BE2C (cell line): ENCODE measurements around the gene METTL22.

Experiments
- DNase-seq: peaks from one replicate; pipeline ENCODE4 v3.0.0-alpha.2; 2020
- H3K27me3 ChIP-seq: fragments of 250-450 bp; sonication (Bioruptor Pico); 2 replicates; pipeline ENCODE4 v1.5.1; 2020; ENCODE audit warnings: mild to moderate bottlenecking
- H3K36me3 ChIP-seq: fragments of 250-450 bp; sonication (Bioruptor Pico); 2 replicates; pipeline ENCODE4 v1.5.1; 2020; ENCODE audit warnings: mild to moderate bottlenecking
- H3K4me1 ChIP-seq: fragments of 250-450 bp; sonication (Bioruptor Pico); 2 replicates; pipeline ENCODE4 v1.5.1; 2020
- H3K4me3 ChIP-seq: 2 replicates; pipeline ENCODE4 v1.5.1; 2011; ENCODE audit warnings: low read depth, low read length
- H3K9me3 ChIP-seq: fragments of 250-450 bp; sonication (Bioruptor Pico); 2 replicates; pipeline ENCODE4 v1.5.1; 2020
- TF ChIP-seq, protein P1 (sequence below): IDR thresholded peaks from 2 replicates; pipeline ENCODE4 v1.5.1; 2012; ENCODE audit warnings: mild to moderate bottlenecking, low read depth, low read length

Gene METTL22

DNA sequence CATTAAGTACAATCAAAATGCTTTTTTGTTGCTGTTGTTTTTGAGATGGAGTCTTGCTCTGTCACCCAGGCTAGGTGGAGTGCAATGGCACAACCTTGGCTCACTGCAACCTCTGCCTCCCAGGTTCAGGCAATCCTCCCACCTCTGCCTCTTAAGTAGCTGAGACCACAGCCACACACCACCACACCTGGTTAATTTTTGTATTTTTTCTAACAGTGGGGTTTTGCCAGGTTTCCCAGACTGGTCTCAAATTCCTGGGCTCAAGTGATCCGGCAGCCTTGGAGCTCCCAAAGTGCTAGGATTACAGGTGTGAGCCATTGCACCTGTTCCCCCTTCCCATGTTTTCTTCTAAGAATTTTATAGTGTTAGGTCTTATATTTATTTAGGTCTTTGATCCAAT lies 48.0 kb downstream of the METTL22 start:
- TF ChIP-seq, protein P1, sequence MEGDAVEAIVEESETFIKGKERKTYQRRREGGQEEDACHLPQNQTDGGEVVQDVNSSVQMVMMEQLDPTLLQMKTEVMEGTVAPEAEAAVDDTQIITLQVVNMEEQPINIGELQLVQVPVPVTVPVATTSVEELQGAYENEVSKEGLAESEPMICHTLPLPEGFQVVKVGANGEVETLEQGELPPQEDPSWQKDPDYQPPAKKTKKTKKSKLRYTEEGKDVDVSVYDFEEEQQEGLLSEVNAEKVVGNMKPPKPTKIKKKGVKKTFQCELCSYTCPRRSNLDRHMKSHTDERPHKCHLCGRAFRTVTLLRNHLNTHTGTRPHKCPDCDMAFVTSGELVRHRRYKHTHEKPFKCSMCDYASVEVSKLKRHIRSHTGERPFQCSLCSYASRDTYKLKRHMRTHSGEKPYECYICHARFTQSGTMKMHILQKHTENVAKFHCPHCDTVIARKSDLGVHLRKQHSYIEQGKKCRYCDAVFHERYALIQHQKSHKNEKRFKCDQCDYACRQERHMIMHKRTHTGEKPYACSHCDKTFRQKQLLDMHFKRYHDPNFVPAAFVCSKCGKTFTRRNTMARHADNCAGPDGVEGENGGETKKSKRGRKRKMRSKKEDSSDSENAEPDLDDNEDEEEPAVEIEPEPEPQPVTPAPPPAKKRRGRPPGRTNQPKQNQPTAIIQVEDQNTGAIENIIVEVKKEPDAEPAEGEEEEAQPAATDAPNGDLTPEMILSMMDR: no peak
- DNase-seq: no peak
- H3K36me3 ChIP-seq: no peaks in the 10 kb centered on the region
- H3K9me3 ChIP-seq: no peaks in the 10 kb centered on the region
- H3K4me3 ChIP-seq: no peak overlapping the region
- H3K27me3 ChIP-seq: no peaks in the 10 kb centered on the region
- H3K4me1 ChIP-seq: peaks cover 3% of the 10 kb centered on the region

- Histone ChIP-seq H3K27me3 (no peaks in the 10 kb centered on the region), H3K9me3 (no peaks in the 10 kb centered on the region), H3K4me1 (peaks cover 6% of the 10 kb centered on the region), H3K36me3 (no peaks in the 10 kb centered on the region), H3K4me3 (no peak overlapping the region)
- TF ChIP-seq, protein P1: no peak
- no peak for DNase-seq
Measured at GRCh38 chr16:8670014-8670560, 48.6 kb downstream of the METTL22 start.

- TF ChIP-seq, protein P1: no peak
- Histone ChIP-seq H3K27me3 (no peaks in the 10 kb centered on the region), H3K36me3 (no peaks in the 10 kb centered on the region), H3K4me1 (peaks cover 28% of the 10 kb centered on the region), H3K9me3 (no peaks in the 10 kb centered on the region), H3K4me3 (peak overlapping the region; percentile 68)
- no peak for DNase-seq
Measured at GRCh38 chr16:8673611-8674412, 52.3 kb downstream of the METTL22 start.

GRCh38 chr16:8674413-8675022 lies 53.0 kb downstream of the METTL22 start, which contains the start of gene ABAT:
Gene ABAT (plus strand): TSS chr16:8674617. CDS start chr16:8735740, 61,123 bp downstream.
- DNase-seq: peak; percentile 95
- no peaks in the 10 kb centered on the region for H3K36me3 ChIP-seq
- H3K27me3 ChIP-seq: no peaks in the 10 kb centered on the region
- H3K4me1 ChIP-seq: peaks cover 28% of the 10 kb centered on the region
- H3K9me3 ChIP-seq: no peaks in the 10 kb centered on the region
- TF ChIP-seq, protein P1: no peak
- H3K4me3 ChIP-seq: peak within 1 kb of the TSS; percentile 68

DNA sequence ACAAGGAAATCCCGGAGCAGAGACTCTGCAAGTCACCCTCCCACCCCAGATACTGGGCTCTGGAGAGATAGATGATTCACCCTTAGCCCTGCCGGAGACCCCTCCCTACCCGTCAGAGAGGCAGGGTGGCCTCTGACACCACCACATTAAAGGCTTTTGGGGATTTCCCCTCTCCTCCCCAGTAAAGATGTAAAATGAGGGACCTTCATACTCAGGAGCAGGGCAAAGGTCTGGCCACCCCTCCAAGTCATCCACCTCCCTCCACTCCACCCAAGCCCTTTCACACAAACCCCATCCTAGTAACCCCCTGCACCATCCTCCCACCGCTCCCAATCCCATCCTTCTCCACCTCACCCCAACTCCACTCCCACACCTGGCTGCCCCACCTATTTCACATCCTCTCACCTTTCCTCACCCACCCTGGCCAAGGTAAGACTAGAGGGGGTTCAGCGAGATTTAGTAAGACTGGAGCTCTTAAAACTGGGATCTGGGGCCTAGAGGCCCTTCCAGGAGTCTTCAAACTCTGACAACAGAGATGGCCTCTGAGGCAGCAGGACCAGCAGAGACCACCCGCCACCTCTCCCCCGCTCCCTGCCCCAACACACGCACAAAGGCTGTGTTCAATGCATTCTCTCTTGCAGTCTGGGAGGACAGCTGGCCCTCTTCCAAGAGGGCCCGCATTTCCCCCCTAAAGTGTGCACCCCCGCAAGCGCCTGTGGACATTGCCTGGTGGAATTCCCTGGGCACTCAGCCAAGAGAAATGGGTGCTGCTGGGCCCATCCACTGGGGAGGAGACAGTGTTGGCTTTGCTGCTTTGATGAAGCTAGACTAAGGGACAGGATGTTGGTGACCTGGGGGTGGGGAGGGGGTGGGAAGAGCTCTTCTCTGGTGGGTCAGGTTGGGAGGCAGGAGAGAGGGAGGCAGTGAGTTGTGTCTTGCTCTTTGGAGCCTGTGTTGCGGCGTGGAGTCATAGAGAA lies 54.0 kb downstream of the METTL22 start:
- peak; percentile 41 for DNase-seq
- TF ChIP-seq, protein P1: no peak
- H3K9me3 ChIP-seq: no peaks in the 10 kb centered on the region; the same call in none of the 2 replicates
- peaks cover 28% of the 10 kb centered on the region for H3K4me1 ChIP-seq
- no peaks in the 10 kb centered on the region for H3K36me3 ChIP-seq
- peak overlapping the region; percentile 68 for H3K4me3 ChIP-seq
- no peaks in the 10 kb centered on the region for H3K27me3 ChIP-seq
